ENCODE data around the gene PCDHA6. TPM values are rescaled to one million over a fixed set of nuclear protein-coding genes. Genes with fewer than 3 reads are reported as not detected.

PCDHA6 gene
- total and polyA plus RNA-seq, 2 of the 4 experiments (the other 2 are of a cell fraction), result 0.03 TPM; not detected in 1

DNA sequence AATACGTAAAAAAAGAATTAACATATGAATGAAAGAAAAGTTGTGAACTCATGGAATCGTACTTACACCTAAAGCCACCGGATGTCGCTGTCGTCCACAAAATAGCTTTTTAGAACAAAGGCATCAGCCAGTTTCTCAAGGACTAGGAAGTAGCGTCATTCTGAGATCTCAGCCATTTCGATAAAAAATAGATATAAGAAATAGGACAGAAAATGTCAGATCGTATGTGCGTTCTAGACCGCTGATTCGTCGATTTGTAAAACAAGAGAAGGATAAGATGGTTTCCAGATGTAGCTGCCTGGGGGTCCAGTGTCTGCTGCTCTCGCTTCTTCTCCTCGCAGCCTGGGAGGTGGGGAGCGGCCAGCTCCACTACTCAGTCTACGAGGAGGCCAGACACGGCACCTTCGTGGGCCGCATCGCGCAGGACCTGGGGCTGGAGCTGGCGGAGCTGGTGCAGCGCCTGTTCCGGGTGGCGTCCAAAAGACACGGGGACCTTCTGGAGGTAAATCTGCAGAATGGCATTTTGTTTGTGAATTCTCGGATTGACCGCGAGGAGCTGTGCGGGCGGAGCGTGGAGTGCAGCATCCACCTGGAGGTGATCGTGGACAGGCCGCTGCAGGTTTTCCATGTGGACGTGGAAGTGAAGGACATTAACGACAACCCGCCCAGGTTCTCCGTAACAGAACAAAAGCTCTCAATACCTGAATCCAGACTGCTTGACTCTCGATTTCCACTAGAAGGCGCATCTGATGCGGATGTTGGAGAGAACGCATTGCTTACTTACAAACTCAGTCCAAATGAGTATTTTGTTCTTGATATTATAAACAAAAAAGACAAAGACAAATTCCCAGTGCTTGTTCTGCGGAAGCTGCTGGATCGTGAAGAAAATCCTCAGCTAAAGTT is 28.3 kb downstream of the PCDHA6 start, which contains the start of gene PCDHA10:
PCDHA10 (plus strand) TSS at position 126 of the 903 bp plus-strand sequence; CDS start at position 278, 152 bp downstream.
- intact Hi-C loops (cut with micrococcal nuclease) (no loop called here), in situ Hi-C loops (cut with MboI; ENCODE audit: low sequenced_read_pairs) (no loop called here), dilution Hi-C loops (cut with HindIII; ENCODE audit: low sequenced_read_pairs, unreplicated experiment) (no loop called here)
- WGBS, 2 experiments (ENCODE audit: extremely low coverage in 2 of 2, insufficient read length in 1 of 2), result 28% methylated on average over 8 of the region's 44 CpGs; no CpG with 5 or more reads in 1 of the 2 experiments
- no peak within 1 kb of the TSS for H2AK5ac ChIP-seq (ENCODE audit: low read depth, low read length)
- H3K4ac ChIP-seq (ENCODE audit: low read depth, low read length), result no peak within 1 kb of the TSS
- no peak within 1 kb of the TSS for H4K91ac ChIP-seq (ENCODE audit: insufficient read depth, low read depth, low read length)
- H3K4me2 ChIP-seq (ENCODE audit: low read depth, low read length), result no peak within 1 kb of the TSS
- ChIA-PET CTCF (no interaction called here), POLR2A (ENCODE audit: unreplicated experiment) (no interaction called here)
- no peak within 1 kb of the TSS for H3K56ac ChIP-seq (ENCODE audit: extremely low read depth, insufficient read depth, low read length)
- no peaks in the 10 kb centered on the region for H3K27me3 ChIP-seq (ENCODE audit: control insufficient read depth, insufficient read depth, low read length)
- H3K18ac ChIP-seq (ENCODE audit: low read depth, low read length), result no peak within 1 kb of the TSS
- no peak within 1 kb of the TSS for H2AFZ ChIP-seq (replicated peaks; ENCODE audit: low read length, poor library complexity)
- H2AK9ac ChIP-seq (replicated peaks; ENCODE audit: low read depth, low read length, poor library complexity), result no peak within 1 kb of the TSS
- no peak within 1 kb of the TSS for H3K14ac ChIP-seq (replicated peaks; ENCODE audit: low read depth, low read length)
- H3K9ac ChIP-seq (ENCODE audit: low read depth, low read length), result no peak within 1 kb of the TSS
- no peaks in the 10 kb centered on the region for H4K20me1 ChIP-seq (ENCODE audit: insufficient read depth, low read length)
- no peak for TF ChIP-seq RCOR1 (IDR thresholded peaks at IDR 0.05; ENCODE audit: insufficient replicate concordance, low read length)
- TF ChIP-seq BHLHE40 (IDR thresholded peaks at IDR 0.05; ENCODE audit: low read depth, low read length), result no peak
- TF ChIP-seq CEBPB (IDR thresholded peaks at IDR 0.05; ENCODE audit: low read depth, low read length), result no peak
- no peak for TF ChIP-seq MAFK (IDR thresholded peaks at IDR 0.05; ENCODE audit: low read depth, low read length)
- peaks cover 19% of the 10 kb centered on the region for H3K9me3 ChIP-seq (ENCODE audit: control insufficient read depth, insufficient read depth, low read length)
- no peaks in the 10 kb centered on the region for H3K36me3 ChIP-seq (ENCODE audit: control insufficient read depth, insufficient read depth, low read length)
- DNase-seq, result no peak
- BruUV-seq (replicated peaks), result no TSS peak
- no peak within 1 kb of the TSS for H2BK15ac ChIP-seq (ENCODE audit: low read depth, low read length)
- H4K5ac ChIP-seq (ENCODE audit: low read depth, low read length), result no peak within 1 kb of the TSS
- H3K4me1 ChIP-seq (ENCODE audit: control insufficient read depth, insufficient read depth, low read length), result no peaks in the 10 kb centered on the region
- no peak within 1 kb of the TSS for H2BK20ac ChIP-seq (ENCODE audit: low read depth, low read length)
- no peak within 1 kb of the TSS for H4K8ac ChIP-seq (ENCODE audit: low read depth in 2 of 2, low read length in 2 of 2)
- no peaks in the 10 kb centered on the region for H3K9me1 ChIP-seq (ENCODE audit: insufficient read depth, low read length)
- H3K4me3 ChIP-seq (ENCODE audit: insufficient read depth, low read depth, low read length), result no peak within 1 kb of the TSS
- no peak for ATAC-seq (ENCODE audit: low read depth)
- H2BK5ac ChIP-seq (ENCODE audit: low read depth, low read length, poor library complexity, severe bottlenecking), result no peak within 1 kb of the TSS
- H3K79me1 ChIP-seq (ENCODE audit: low read depth in 1 of 2, low read length in 2 of 2), result no peaks in the 10 kb centered on the region
- no peak within 1 kb of the TSS for H2BK120ac ChIP-seq (ENCODE audit: low read depth, low read length)
- H3K27ac ChIP-seq (ENCODE audit: insufficient read depth, low read length), result no peak within 1 kb of the TSS
- H3K23ac ChIP-seq (ENCODE audit: low read depth, low read length), result no peak within 1 kb of the TSS
